ENCODE results near the gene YWHAG. TPM values are rescaled to one million over a fixed set of nuclear protein-coding genes. Genes with fewer than 3 reads are reported as not detected.

Gene YWHAG
- total and polyA plus RNA-seq, 9 of the 15 experiments (the other 6 are each of a cell fraction or from before 2014, with no cell fraction given) = 30.4 to 246 (median 94.5) TPM

DNA sequence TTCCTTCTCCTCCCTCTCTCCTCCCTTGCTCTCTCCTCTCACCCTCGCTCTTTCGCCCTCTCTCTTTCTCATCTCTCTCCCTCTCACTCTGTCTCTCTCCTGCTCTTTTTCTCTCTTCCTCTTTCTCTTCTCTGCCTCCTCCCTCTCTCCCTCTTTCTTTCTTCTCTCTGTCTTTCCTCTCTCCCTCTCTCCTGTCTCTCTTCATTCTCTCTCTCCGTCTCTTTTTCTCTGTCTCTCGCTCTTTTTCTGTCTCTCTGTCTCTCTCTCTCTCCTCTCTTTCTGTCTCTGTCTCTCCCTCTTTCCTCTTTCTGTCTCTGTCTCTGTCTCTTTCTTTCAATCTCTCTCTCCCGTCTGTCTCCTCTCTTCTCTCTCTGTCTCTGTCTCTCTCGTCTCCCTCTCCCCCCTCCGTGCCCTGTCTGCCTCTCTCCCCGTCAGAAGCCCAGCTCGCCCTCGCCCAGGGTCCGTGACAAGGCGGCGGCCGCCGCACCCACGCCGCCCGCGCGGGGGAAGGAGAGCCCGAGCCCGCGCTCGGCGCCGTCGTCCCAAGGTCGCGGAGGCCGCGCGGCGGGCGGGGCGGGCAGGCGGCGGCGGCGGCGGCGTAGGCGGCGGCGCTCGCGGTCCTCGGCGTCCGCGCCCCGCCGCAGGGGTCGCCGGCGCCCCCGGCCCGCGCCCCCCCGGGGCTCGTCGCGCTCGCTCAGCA, 77.6 kb downstream of the YWHAG start (continued):
- TF ChIP-seq CAMTA2 (CRISPR knock-in tag; conservative IDR thresholded peaks at IDR 0.05) (no peak), EWSR1 (IDR thresholded peaks at IDR 0.05; ENCODE audit: borderline replicate concordance, low read depth, partially characterized antibody) (no peak), ZNF175 (CRISPR knock-in tag; IDR thresholded peaks at IDR 0.05; ENCODE audit: low read depth) (no peak), HEY1 (CRISPR knock-in tag; IDR thresholded peaks at IDR 0.05; ENCODE audit: borderline replicate concordance) (no peak), ERF (CRISPR knock-in tag; IDR thresholded peaks at IDR 0.05) (no peak), XRCC3 (IDR thresholded peaks at IDR 0.05) (no peak), XRCC5 (IDR thresholded peaks at IDR 0.05; ENCODE audit: low read depth, low read length) (no peak), MCM3 (IDR thresholded peaks at IDR 0.05) (no peak), TCF7 (IDR thresholded peaks at IDR 0.05; ENCODE audit: borderline replicate concordance) (no peak), MTA1 (IDR thresholded peaks at IDR 0.05; ENCODE audit: borderline replicate concordance) (peak; percentile 87), EHMT2 (IDR thresholded peaks at IDR 0.05) (peak; percentile 69), HMG20B (CRISPR knock-in tag; IDR thresholded peaks at IDR 0.05) (no peak), GTF2A2 (tag; IDR thresholded peaks at IDR 0.05) (no peak)
- TF ChIP-seq, protein P1, sequence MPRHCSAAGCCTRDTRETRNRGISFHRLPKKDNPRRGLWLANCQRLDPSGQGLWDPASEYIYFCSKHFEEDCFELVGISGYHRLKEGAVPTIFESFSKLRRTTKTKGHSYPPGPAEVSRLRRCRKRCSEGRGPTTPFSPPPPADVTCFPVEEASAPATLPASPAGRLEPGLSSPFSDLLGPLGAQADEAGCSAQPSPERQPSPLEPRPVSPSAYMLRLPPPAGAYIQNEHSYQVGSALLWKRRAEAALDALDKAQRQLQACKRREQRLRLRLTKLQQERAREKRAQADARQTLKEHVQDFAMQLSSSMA (CRISPR knock-in tag; IDR thresholded peaks at IDR 0.05) = no peak
- TF ChIP-seq, protein P2, sequence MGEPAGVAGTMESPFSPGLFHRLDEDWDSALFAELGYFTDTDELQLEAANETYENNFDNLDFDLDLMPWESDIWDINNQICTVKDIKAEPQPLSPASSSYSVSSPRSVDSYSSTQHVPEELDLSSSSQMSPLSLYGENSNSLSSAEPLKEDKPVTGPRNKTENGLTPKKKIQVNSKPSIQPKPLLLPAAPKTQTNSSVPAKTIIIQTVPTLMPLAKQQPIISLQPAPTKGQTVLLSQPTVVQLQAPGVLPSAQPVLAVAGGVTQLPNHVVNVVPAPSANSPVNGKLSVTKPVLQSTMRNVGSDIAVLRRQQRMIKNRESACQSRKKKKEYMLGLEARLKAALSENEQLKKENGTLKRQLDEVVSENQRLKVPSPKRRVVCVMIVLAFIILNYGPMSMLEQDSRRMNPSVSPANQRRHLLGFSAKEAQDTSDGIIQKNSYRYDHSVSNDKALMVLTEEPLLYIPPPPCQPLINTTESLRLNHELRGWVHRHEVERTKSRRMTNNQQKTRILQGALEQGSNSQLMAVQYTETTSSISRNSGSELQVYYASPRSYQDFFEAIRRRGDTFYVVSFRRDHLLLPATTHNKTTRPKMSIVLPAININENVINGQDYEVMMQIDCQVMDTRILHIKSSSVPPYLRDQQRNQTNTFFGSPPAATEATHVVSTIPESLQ (CRISPR knock-in tag; IDR thresholded peaks at IDR 0.05) = no peak
- TF ChIP-seq, protein P3, sequence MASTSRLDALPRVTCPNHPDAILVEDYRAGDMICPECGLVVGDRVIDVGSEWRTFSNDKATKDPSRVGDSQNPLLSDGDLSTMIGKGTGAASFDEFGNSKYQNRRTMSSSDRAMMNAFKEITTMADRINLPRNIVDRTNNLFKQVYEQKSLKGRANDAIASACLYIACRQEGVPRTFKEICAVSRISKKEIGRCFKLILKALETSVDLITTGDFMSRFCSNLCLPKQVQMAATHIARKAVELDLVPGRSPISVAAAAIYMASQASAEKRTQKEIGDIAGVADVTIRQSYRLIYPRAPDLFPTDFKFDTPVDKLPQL (IDR thresholded peaks at IDR 0.05; ENCODE audit: extremely low read depth, insufficient read length) = no peak
- TF ChIP-seq, protein P4, sequence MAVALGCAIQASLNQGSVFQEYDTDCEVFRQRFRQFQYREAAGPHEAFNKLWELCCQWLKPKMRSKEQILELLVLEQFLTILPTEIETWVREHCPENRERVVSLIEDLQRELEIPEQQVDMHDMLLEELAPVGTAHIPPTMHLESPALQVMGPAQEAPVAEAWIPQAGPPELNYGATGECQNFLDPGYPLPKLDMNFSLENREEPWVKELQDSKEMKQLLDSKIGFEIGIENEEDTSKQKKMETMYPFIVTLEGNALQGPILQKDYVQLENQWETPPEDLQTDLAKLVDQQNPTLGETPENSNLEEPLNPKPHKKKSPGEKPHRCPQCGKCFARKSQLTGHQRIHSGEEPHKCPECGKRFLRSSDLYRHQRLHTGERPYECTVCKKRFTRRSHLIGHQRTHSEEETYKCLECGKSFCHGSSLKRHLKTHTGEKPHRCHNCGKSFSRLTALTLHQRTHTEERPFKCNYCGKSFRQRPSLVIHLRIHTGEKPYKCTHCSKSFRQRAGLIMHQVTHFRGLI (CRISPR knock-in tag; IDR thresholded peaks at IDR 0.05) = no peak
- TF ChIP-seq, protein P5, sequence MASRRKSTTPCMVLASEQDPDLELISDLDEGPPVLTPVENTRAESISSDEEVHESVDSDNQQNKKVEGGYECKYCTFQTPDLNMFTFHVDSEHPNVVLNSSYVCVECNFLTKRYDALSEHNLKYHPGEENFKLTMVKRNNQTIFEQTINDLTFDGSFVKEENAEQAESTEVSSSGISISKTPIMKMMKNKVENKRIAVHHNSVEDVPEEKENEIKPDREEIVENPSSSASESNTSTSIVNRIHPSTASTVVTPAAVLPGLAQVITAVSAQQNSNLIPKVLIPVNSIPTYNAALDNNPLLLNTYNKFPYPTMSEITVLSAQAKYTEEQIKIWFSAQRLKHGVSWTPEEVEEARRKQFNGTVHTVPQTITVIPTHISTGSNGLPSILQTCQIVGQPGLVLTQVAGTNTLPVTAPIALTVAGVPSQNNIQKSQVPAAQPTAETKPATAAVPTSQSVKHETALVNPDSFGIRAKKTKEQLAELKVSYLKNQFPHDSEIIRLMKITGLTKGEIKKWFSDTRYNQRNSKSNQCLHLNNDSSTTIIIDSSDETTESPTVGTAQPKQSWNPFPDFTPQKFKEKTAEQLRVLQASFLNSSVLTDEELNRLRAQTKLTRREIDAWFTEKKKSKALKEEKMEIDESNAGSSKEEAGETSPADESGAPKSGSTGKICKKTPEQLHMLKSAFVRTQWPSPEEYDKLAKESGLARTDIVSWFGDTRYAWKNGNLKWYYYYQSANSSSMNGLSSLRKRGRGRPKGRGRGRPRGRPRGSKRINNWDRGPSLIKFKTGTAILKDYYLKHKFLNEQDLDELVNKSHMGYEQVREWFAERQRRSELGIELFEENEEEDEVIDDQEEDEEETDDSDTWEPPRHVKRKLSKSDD (conservative IDR thresholded peaks at IDR 0.05; ENCODE audit: low read length) = no peak
- TF ChIP-seq, protein P6, sequence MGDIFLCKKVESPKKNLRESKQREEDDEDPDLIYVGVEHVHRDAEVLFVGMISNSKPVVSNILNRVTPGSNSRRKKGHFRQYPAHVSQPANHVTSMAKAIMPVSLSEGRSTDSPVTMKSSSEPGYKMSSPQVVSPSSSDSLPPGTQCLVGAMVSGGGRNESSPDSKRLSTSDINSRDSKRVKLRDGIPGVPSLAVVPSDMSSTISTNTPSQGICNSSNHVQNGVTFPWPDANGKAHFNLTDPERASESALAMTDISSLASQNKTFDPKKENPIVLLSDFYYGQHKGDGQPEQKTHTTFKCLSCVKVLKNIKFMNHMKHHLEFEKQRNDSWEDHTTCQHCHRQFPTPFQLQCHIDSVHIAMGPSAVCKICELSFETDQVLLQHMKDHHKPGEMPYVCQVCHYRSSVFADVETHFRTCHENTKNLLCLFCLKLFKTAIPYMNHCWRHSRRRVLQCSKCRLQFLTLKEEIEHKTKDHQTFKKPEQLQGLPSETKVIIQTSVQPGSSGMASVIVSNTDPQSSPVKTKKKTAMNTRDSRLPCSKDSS (IDR thresholded peaks at IDR 0.05; ENCODE audit: low read depth, partially characterized antibody) = peak; percentile 66
